Loucy (cell line): ENCODE results near the gene CNPY3.

Experiments used
- CTCF ChIP-seq: fragments of 200-600 bp; sonication (generic); conservative IDR thresholded peaks from 2 replicates; pipeline ENCODE4 v1.5.1; 2014; ENCODE audit warnings: mild to moderate bottlenecking, antibody characterized with exemption, low read length
- EZH2phosphoT487 ChIP-seq: fragments of 200-600 bp; IDR thresholded peaks from 2 replicates; pipeline ENCODE4 v1.6.1; 2018; ENCODE audit warnings: antibody characterized with exemption, mild to moderate bottlenecking, moderate library complexity, borderline replicate concordance

DNA sequence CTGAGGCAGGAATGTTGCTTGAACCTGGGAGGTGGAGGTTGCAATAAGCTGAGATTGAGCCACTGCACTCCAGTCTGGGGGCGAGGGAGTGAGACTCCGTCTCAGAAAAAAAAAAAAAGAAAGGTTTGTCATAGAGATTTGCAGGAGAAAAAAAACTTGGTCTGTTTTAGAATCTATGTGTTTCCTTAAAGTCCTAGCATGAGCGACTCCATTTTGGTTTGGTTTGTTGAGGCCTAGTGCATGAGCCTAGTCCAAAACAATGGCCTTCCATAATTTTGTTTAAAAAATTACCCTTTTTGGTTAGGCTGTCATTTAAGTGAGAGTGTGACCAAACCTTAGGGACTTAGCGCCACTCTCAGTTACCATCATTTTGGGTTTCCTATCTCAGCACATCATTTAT is 23.1 kb downstream of the CNPY3 start:
- TF ChIP-seq CTCF (no peak), EZH2phosphoT487 (no peak)
